Breast epithelium (tissue), 4 donors: Measurements from ENCODE around the gene CCDC9. TPM values are rescaled to one million over a fixed set of nuclear protein-coding genes. Genes with fewer than 3 reads are reported as not detected.

Experiments used
- DNase-seq, 2 donors: peaks; one replicate each; pipeline ENCODE4 v3.0.0-alpha.2; 2019; ENCODE audit warnings: low spot score in 2 of 2
- H3K27ac ChIP-seq, 2 donors: fragments of 200-600 bp; sonication (generic) in 1 of 2; one replicate each; pipeline ENCODE4 v1.5.1; 2016 to 2019; ENCODE audit warnings: mild to moderate bottlenecking in 1 of 2
- H3K27me3 ChIP-seq, 2 donors: fragments of 200-600 bp; sonication (generic) in 1 of 2; one replicate each; pipeline versions ENCODE4 v1.5.1 to v1.6.0; 2017 to 2019; ENCODE audit warnings: control low read depth in 1 of 2, mild to moderate bottlenecking in 1 of 2
- H3K36me3 ChIP-seq: fragments of 200-600 bp; one replicate; pipeline ENCODE4 v1.5.1; 2019
- H3K4me1 ChIP-seq, 2 donors: fragments of 200-600 bp; sonication (generic); one replicate each; pipeline ENCODE4 v1.5.1; 2016 to 2019; ENCODE audit warnings: control low read depth in 1 of 2
- H3K4me3 ChIP-seq, 3 donors: fragments of 200-600 bp; sonication (generic); 1 replicate in 2 of 3; 2 replicates in 1 of 3; pipeline ENCODE4 v1.5.1; 2016 to 2019; ENCODE audit warnings: mild to moderate bottlenecking in 3 of 3, moderate library complexity in 2 of 3
- H3K9me3 ChIP-seq, 2 donors: fragments of 200-600 bp; sonication (generic) in 1 of 2; one replicate each; pipeline ENCODE4 v1.5.1; 2016 to 2019; ENCODE audit warnings: control low read depth in 1 of 2
- POLR2A ChIP-seq: fragments of 450-650 bp; IDR thresholded peaks from one replicate; pipeline ENCODE4 v1.6.1; 2016; ENCODE audit warnings: antibody characterized with exemption, mild to moderate bottlenecking, moderate library complexity
- POLR2AphosphoS5 ChIP-seq, 3 donors: sonication (generic); formaldehyde crosslinking; IDR thresholded peaks; one replicate each; pipeline ENCODE4 v1.6.1; 2017; ENCODE audit warnings: antibody characterized with exemption in 3 of 3
- intact Hi-C: fragments of 100-400 bp; cut with DNase I; formaldehyde crosslinking; loops from one replicate; pipeline ENCODE4 v1.15.1; 2023; ENCODE audit warnings: low total_unique reads
- total RNA-seq, 3 donors: library from RNA; depleted of rRNA; stranded (reverse); fragments of >200 nt; gene quantifications; one replicate each; pipeline ENCODE4 v1.1.0, GENCODE V29; 2016
- TF ChIP-seq, protein P1 (sequence below), 3 donors: fragments of 450-650 bp; IDR thresholded peaks; one replicate each; pipeline ENCODE4 v1.5.1; 2016 to 2017; ENCODE audit warnings: antibody characterized with exemption in 3 of 3, mild to moderate bottlenecking in 3 of 3, moderate library complexity in 3 of 3

Gene CCDC9
- total RNA-seq, 3 donors from 2014 or later, result 9.4 to 15.1 (median 14.8) TPM

DNA sequence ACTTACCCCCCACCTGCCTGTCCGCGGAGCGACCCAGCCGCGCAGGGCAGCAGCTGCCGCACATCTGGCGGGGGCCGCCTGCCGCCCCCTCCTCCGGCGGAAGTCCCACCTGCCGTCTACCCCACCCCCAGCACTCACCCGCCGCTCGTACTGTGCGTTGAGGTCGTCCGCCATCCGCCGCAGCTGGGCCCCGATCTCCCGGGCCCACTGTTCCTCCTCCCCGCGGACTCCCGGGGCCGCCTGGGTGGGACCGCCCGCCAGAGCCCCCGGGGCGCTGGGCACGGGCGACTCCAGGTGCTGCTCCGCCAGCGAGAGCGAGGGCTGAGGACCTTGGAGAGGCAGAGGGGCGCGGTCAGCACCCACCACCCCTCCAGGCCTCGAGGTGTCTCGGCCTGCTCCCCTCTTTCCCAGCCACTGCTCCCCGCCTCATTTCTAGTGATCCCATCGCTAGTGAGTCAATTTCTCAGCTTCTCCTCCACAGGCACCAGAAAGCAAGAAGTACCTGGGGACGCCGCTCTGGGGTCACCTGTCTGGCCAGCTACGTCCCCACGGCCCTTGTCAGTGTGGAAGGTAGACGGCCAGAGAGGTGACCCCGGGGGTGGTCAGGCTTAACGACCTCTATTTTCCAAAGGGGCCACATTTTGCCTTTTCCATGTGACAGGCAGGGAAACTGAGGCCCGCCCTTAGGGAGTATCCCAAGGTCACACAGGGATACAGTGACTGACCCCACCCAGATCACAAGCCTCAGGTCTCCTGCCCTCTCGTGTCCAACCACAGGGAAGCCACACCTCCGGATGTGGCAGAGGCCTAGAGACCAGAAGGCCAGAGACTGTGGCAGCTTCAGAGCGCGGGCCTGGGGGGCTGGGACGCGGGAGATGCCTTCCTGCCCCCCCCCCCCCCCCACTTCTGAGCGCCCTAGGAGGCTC is 29.6 kb upstream of the CCDC9 start:
- peaks cover 3 to 7% of the 10 kb centered on the region in 2 donors for H3K4me1 ChIP-seq

DNA sequence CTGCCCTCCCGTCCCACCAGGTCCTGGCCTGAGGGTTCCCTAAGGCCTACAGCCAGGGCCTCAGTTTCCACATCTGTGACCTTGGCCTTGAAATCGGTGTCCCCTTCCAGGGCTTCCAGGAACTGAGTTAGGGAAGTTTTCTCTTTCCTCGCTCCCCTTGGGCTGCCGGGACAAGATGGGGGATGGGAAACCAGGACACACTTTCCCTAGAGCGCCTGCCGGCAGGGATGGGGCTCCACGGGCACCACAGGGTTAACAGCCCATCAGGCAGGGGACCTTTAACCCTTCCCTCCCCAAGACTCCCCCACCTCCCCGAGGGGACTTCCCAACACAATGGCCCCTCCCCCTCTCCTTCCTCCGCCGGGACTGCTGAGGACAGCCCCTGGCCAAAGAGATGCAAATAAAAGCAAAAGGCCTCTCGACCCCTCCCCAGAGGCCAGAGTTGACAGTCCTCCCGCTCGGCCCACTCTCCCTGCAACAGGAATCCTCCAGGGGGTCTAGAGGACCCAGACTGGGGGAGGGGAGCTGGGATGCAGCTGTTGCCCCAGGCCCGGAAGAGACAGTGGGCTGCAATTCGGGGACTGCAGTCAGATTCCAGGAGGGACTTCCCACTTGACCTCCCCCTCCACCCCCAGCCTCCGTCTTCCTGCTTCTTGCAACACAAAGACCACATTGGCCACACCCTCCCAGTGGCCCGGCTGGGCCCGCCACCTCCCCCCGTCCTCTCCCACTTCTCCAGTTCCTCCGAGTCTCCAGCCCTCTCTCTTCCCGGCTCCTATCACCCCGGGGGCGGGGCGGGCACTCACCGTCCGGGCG is 28.8 kb upstream of the CCDC9 start:
- Histone ChIP-seq H3K4me3 (peak overlapping the region; percentile 97 to 99 (median 98)), H3K27ac (peak overlapping the region; percentile 99 to 100), H3K36me3 (no peaks in the 10 kb centered on the region), H3K4me1 (peaks cover 3 to 7% of the 10 kb centered on the region in 2 donors), H3K27me3 (no peaks in the 10 kb centered on the region), H3K9me3 (no peaks in the 10 kb centered on the region)
- peak; percentile 12 to 36 (median 28) for TF ChIP-seq POLR2AphosphoS5 (IDR thresholded peaks at IDR 0.05)
- TF ChIP-seq, protein P1, sequence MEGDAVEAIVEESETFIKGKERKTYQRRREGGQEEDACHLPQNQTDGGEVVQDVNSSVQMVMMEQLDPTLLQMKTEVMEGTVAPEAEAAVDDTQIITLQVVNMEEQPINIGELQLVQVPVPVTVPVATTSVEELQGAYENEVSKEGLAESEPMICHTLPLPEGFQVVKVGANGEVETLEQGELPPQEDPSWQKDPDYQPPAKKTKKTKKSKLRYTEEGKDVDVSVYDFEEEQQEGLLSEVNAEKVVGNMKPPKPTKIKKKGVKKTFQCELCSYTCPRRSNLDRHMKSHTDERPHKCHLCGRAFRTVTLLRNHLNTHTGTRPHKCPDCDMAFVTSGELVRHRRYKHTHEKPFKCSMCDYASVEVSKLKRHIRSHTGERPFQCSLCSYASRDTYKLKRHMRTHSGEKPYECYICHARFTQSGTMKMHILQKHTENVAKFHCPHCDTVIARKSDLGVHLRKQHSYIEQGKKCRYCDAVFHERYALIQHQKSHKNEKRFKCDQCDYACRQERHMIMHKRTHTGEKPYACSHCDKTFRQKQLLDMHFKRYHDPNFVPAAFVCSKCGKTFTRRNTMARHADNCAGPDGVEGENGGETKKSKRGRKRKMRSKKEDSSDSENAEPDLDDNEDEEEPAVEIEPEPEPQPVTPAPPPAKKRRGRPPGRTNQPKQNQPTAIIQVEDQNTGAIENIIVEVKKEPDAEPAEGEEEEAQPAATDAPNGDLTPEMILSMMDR (IDR thresholded peaks at IDR 0.05), result peak in 1 of 3 donors; percentile 5
- peak; percentile 50 for TF ChIP-seq POLR2A
- intact Hi-C loops, result no loop called here
- DNase-seq, result peak; percentile 87 to 90

More for the DNA sequence above, 29.6 kb upstream of the CCDC9 start:
- Histone ChIP-seq H3K9me3 (no peaks in the 10 kb centered on the region), H3K4me3 (peak overlapping the region; percentile 97 to 99 (median 98)), H3K27me3 (no peaks in the 10 kb centered on the region), H3K27ac (peak overlapping the region; percentile 99 to 100), H3K36me3 (no peaks in the 10 kb centered on the region)
- intact Hi-C loops, result no loop called here
- DNase-seq, result peak; percentile 77 to 84
- TF ChIP-seq, protein P1 (IDR thresholded peaks at IDR 0.05), result no peak
- TF ChIP-seq POLR2A (peak; percentile 20), POLR2AphosphoS5 (IDR thresholded peaks at IDR 0.05) (peak in 2 of 3 donors; percentile 20 to 50)

DNA sequence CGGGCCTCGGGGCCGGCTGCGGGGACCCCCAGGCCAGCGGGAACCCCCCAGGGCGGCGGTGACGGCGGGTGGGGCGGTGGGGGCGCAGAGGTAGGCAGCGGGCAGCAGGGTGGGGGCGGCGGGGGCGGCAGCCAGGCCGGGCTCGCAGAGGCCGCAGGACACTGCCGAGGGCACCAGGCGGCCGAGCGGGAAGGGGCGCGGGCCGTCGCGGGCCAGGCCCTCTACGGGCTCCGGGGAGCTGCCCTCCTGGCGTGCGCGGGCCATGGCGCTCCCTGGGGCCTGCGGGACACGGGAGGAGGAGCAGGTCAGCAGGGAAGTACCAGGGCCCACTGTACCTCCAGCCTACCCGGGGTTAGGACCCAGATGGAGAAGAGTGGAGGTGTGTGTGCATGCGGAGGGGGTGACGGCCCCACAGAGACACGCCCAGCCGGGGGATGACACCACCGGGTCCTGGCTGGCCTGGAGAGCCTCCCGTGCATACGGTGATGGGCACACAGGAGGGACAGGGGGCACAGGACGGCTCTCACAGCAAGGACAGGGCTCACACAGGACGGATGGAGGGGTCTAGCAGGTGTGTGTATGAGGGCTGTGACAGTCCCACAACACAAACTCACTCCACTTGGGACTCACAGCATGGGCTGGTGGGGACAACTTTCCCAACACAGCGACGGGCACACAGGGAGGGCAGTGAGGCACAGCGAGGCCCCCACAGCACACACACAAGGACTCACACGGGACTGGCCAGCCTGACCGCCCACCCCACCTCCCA is 28.0 kb upstream of the CCDC9 start:
- intact Hi-C loops, result no loop called here
- peaks cover 3 to 7% of the 10 kb centered on the region in 2 donors for H3K4me1 ChIP-seq
- no peaks in the 10 kb centered on the region for H3K27me3 ChIP-seq
- H3K9me3 ChIP-seq, result no peaks in the 10 kb centered on the region
- H3K4me3 ChIP-seq, result peak overlapping the region; percentile 97 to 99 (median 98)
- peak overlapping the region; percentile 99 to 100 for H3K27ac ChIP-seq
- no peaks in the 10 kb centered on the region for H3K36me3 ChIP-seq
- peak; percentile 75 to 80 for DNase-seq
- peak in 1 of 3 donors; percentile 6 for TF ChIP-seq POLR2AphosphoS5 (IDR thresholded peaks at IDR 0.05)
- TF ChIP-seq, protein P1 (IDR thresholded peaks at IDR 0.05), result no peak
- peak; percentile 13 for TF ChIP-seq POLR2A

DNA sequence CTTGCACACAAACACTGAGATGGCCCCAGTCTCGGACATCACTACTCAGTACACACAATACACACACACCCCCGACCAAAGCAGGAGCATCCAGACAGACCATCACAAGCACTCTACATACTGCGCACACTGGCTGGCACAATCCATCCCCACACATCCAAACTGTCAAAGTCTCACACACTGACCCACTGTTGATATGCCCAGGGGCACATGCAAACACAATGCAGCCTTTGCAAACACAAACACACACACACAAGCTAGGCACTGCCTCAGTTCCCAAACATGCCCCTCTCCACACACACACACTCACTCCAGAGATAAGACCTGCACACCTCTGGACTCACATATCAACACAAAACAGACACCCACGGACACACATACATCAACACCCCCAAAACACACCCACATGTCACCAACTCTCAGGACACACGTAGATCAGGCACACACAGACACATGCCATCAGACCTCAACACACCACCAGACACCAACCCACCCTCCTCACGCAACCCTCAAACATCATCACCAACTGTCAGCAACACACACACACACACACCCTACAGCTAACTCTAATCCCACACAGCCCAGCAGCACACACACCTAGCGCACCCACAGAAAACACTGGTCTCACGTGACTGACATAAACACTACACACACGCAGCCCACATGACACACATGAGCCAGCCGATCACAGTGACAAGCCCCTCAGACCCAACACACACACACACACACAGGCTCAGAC is 27.2 kb upstream of the CCDC9 start:
- no peaks in the 10 kb centered on the region for H3K27me3 ChIP-seq
- H3K4me1 ChIP-seq, result peaks cover 3 to 7% of the 10 kb centered on the region in 2 donors
- TF ChIP-seq POLR2A (no peak), POLR2AphosphoS5 (IDR thresholded peaks at IDR 0.05) (no peak)
- TF ChIP-seq, protein P1 (IDR thresholded peaks at IDR 0.05), result no peak
- DNase-seq, result peak in 1 of 2 donors; percentile 35
- intact Hi-C loops, result no loop called here
- H3K9me3 ChIP-seq, result no peaks in the 10 kb centered on the region
- peak overlapping the region; percentile 99 to 100 for H3K27ac ChIP-seq
- H3K4me3 ChIP-seq, result peak overlapping the region; percentile 97 to 99 (median 98)
- H3K36me3 ChIP-seq, result no peaks in the 10 kb centered on the region
